HFF-Myc (cell line): ENCODE measurements around the gene PIK3R3.

Source experiments
- DNase-seq: peaks from one replicate; pipeline ENCODE4 v3.0.0-alpha.2; 2011; ENCODE audit warnings: low read depth; ENCODE audit errors: extremely low read depth
- H3K4me3 ChIP-seq: replicated peaks from 2 replicates; pipeline ENCODE4 v1.5.1; 2011; ENCODE audit warnings: low read depth, mild to moderate bottlenecking, control low read depth, low read length
- CTCF ChIP-seq: IDR thresholded peaks from 2 replicates; pipeline ENCODE4 v1.5.1; 2012; ENCODE audit warnings: mild to moderate bottlenecking, low read depth, low read length, control low read depth; ENCODE audit errors: missing control alignments

PIK3R3 gene

DNA sequence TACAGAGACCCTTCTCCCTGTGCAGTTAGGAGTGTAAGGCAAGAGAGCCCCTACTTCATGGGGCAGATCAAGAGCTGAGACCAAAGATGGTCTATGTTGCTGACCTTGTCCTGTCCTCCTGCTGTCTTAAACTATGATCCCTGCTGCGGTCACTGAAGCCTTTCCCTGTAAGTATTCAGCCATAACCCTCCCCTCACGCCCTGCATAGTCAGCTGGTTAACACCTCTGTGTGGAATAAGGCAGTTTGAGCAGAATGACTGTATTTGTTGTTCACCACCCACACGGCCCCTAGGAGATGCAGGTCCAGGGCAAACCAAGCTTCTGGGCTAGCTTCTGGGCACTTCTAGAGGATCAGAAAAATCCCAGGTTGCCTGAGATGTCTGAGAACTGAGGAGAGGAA, 42.8 kb upstream of the PIK3R3 start:
- no peak for DNase-seq
- no peak for TF ChIP-seq CTCF
- no peak overlapping the region for H3K4me3 ChIP-seq

GRCh38 chr1:46174448-46175231, 42.2 kb upstream of the PIK3R3 start, which contains the start of gene TSPAN1:
TSS of gene TSPAN1 (plus strand) at chr1:46175087. CDS start at chr1:46181108, 6,021 bp downstream.
- no peak for DNase-seq
- no peak within 1 kb of the TSS for H3K4me3 ChIP-seq
- no peak for TF ChIP-seq CTCF

DNA sequence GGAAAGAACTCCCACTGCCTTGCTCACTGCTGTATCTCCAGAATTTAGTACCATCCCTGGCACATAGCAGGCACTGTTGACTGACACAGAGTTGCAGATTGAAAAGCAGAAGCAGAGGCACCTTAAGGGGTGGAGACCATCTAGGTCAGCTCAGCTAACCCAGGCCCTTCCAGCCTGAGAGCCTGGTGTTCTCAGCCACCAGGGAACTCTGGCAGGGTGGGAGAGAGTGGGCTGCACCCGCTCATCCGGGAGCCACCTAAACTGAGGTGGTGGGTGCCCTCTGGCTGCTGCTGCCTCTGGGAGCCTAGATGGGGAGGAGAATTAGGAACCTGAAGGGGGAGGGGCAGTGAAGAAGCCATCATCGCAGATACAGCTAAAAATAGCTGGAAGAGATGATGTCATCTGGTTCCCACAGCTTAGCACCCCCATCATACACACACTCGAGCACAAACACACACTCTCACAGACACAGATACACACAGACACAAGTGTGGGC, 41.0 kb upstream of the PIK3R3 start:
- no peak overlapping the region for H3K4me3 ChIP-seq
- DNase-seq: no peak
- TF ChIP-seq CTCF: no peak

DNA sequence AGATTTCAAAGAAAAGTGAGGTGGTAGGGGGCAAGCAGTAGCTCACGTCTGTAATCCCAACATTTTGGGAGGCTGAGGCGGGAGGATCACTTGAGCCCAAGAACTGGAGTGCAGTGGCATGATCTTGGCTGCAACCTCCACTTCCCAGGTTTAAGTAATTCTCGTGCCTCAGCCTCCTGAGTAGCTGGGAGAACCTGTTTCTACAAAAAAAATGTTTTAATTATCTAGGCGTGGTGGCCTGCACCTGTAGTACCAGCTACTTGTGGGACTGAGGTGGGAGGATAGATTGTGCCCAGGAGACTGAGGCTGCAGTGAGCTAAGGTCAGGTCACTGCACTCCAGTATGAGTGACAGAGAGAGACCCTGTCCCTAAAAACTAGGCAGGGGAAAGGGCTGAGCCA, 39.9 kb upstream of the PIK3R3 start:
- H3K4me3 ChIP-seq: no peak overlapping the region
- no peak for DNase-seq
- TF ChIP-seq CTCF: no peak

GRCh38 chr1:46171871-46172270, 39.4 kb upstream of the PIK3R3 start:
- H3K4me3 ChIP-seq: no peak overlapping the region
- DNase-seq: no peak
- TF ChIP-seq CTCF: no peak

GRCh38 chr1:46171351-46171750, 38.9 kb upstream of the PIK3R3 start:
- no peak for TF ChIP-seq CTCF
- no peak for DNase-seq
- no peak overlapping the region for H3K4me3 ChIP-seq

- TF ChIP-seq CTCF: no peak
- no peak for DNase-seq
- no peak overlapping the region for H3K4me3 ChIP-seq
Observed at GRCh38 chr1:46169811-46170454, 37.5 kb upstream of the PIK3R3 start.
